Thyroid gland (tissue), 4 donors: ENCODE data around the gene CELF4. TPM values are rescaled to one million over a fixed set of nuclear protein-coding genes. Genes with fewer than 3 reads are reported as not detected.
A peak's percentile ranks its signal among the peaks of the same experiment; 100 is the strongest.

Experiments
- DNase-seq, 2 donors: peaks; one replicate each; pipeline ENCODE4 v3.0.0-alpha.2; 2019
- H3K27ac ChIP-seq, 3 donors: fragments of 200-600 bp; sonication (generic); 1 replicate in 2 of 3; 2 replicates in 1 of 3; pipeline ENCODE4 v1.5.1; 2016 to 2019; ENCODE audit warnings: mild to moderate bottlenecking in 1 of 3, moderate library complexity in 1 of 3
- H3K27me3 ChIP-seq: fragments of 200-600 bp; sonication (generic); one replicate; pipeline ENCODE4 v1.5.1; 2019
- H3K36me3 ChIP-seq, 2 donors: fragments of 200-600 bp; sonication (generic); one replicate each; pipeline ENCODE4 v1.5.1; 2016 to 2019
- H3K4me1 ChIP-seq, 2 donors: fragments of 200-600 bp; sonication (generic); one replicate each; pipeline ENCODE4 v1.5.1; 2017 to 2019
- H3K4me3 ChIP-seq, 3 donors: fragments of 200-600 bp; sonication (generic); replicated peaks in 1 of 3; 1 replicate in 2 of 3; 2 replicates in 1 of 3; pipeline ENCODE4 v1.5.1; 2016; ENCODE audit warnings: mild to moderate bottlenecking in 1 of 3
- H3K9me3 ChIP-seq: fragments of 200-600 bp; sonication (generic); one replicate; pipeline ENCODE4 v1.5.1; 2017
- CTCF ChIP-seq, 6 experiments: fragments of 200-600 bp in 3 of 6; fragments of 450-650 bp in 3 of 6; sonication (generic) in 3 of 6; IDR thresholded peaks; one replicate each; pipeline ENCODE4 v1.5.1; 2016 to 2019; ENCODE audit warnings: antibody characterized with exemption in 6 of 6, mild to moderate bottlenecking in 2 of 6, inconsistent platforms in 1 of 6, moderate library complexity in 1 of 6
- POLR2A ChIP-seq, 2 donors: fragments of 450-650 bp; IDR thresholded peaks; one replicate each; pipeline ENCODE4 v1.6.1; 2017; ENCODE audit warnings: antibody characterized with exemption in 2 of 2, mild to moderate bottlenecking in 2 of 2, moderate library complexity in 1 of 2
- WGBS, 2 donors: methylation state at CpG; one replicate each; pipeline ENCODE4 v1.1.5; 2017; 5-methylcytosine and 5-hydroxymethylcytosine counted together
- intact Hi-C: fragments of 100-400 bp; cut with DNase I; formaldehyde crosslinking; loops from one replicate; pipeline ENCODE4 v1.15.1; 2023
- total RNA-seq, 4 donors: library from RNA; depleted of rRNA; stranded (reverse); fragments of >200 nt; gene quantifications; one replicate each; pipeline ENCODE4 v1.2.3, GENCODE V29; 2016

CELF4 gene
- total RNA-seq, 4 donors from 2014 or later, result 4.3 TPM; not detected in 3

DNA sequence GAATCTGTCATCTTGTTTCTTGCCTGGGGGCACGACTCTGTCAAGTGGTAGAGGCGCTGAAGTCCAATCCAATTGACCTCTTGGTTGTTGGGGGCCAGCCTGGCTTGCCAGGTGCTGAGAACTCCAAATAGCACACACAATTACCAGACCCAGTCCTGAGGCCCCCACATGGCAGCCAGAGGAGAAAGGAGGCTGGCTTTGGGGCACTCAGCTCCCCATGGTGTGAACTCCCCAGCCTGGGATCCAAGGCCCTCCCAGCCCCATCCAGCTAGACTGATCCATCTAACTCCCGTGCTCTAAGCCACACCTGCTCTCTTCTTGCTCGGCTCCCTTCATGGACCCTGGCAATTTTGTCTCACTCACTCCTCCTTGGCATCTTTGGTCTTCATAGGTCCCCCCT, 170.0 kb downstream of the CELF4 start:
- no peak overlapping the region for H3K27ac ChIP-seq
- no peak for TF ChIP-seq CTCF (IDR thresholded peaks at IDR 0.05)
- no peak for TF ChIP-seq POLR2A (IDR thresholded peaks at IDR 0.05)
- no peak for DNase-seq
- H3K4me3 ChIP-seq, result no peak overlapping the region
- intact Hi-C loops, result no loop called here
- peaks cover 3 to 9% of the 10 kb centered on the region in 2 donors for H3K4me1 ChIP-seq
- H3K27me3 ChIP-seq, result no peaks in the 10 kb centered on the region
- H3K9me3 ChIP-seq, result no peaks in the 10 kb centered on the region
- WGBS, 2 donors, result 94 to 97% methylated on average over 4 of the region's 4 CpGs
- H3K36me3 ChIP-seq, result no peaks in the 10 kb centered on the region

GRCh38 chr18:37395138-37395537, 170.5 kb downstream of the CELF4 start:
- H3K36me3 ChIP-seq, result no peaks in the 10 kb centered on the region
- no peak for DNase-seq
- TF ChIP-seq POLR2A (IDR thresholded peaks at IDR 0.05), result no peak
- no peak for TF ChIP-seq CTCF (IDR thresholded peaks at IDR 0.05)
- no peak overlapping the region for H3K4me3 ChIP-seq
- no peak overlapping the region for H3K27ac ChIP-seq
- H3K27me3 ChIP-seq, result no peaks in the 10 kb centered on the region
- 91 to 93% methylated on average over 7 of the region's 7 CpGs for WGBS, 2 donors
- no peaks in the 10 kb centered on the region for H3K9me3 ChIP-seq
- peaks cover 3 to 9% of the 10 kb centered on the region in 2 donors for H3K4me1 ChIP-seq
- intact Hi-C loops, result no loop called here

- no peak overlapping the region for H3K27ac ChIP-seq
- peaks cover 3 to 9% of the 10 kb centered on the region in 2 donors for H3K4me1 ChIP-seq
- no peak for DNase-seq
- H3K36me3 ChIP-seq, result no peaks in the 10 kb centered on the region
- intact Hi-C loops, result no loop called here
- 76 to 83% methylated on average over 3 to 4 of the region's 5 CpGs for WGBS, 2 donors
- H3K27me3 ChIP-seq, result no peaks in the 10 kb centered on the region
- H3K9me3 ChIP-seq, result no peaks in the 10 kb centered on the region
- TF ChIP-seq CTCF (IDR thresholded peaks at IDR 0.05), result no peak
- TF ChIP-seq POLR2A (IDR thresholded peaks at IDR 0.05), result no peak
- H3K4me3 ChIP-seq, result peak overlapping the region in 1 of 3 donors; percentile 22
These were observed 171.0 kb downstream of the CELF4 start for GRCh38 chr18:37394610-37394965.

- Histone ChIP-seq H3K27ac (no peak overlapping the region), H3K4me1 (peaks cover 3 to 9% of the 10 kb centered on the region in 2 donors), H3K4me3 (peak overlapping the region in 1 of 3 donors; percentile 22), H3K36me3 (no peaks in the 10 kb centered on the region), H3K9me3 (no peaks in the 10 kb centered on the region), H3K27me3 (no peaks in the 10 kb centered on the region)
- peak; percentile 91 to 93 for DNase-seq
- WGBS, 2 donors, result 1 to 3% methylated on average over 33 to 36 of the region's 59 CpGs
- intact Hi-C loops, result no loop called here
- TF ChIP-seq POLR2A (IDR thresholded peaks at IDR 0.05), result no peak
- TF ChIP-seq CTCF (IDR thresholded peaks at IDR 0.05), result peak in 1 of 6 experiments; percentile 6
These were observed 171.5 kb downstream of the CELF4 start for GRCh38 chr18:37393945-37394609.

- Histone ChIP-seq H3K27me3 (no peaks in the 10 kb centered on the region), H3K4me1 (peaks cover 3 to 9% of the 10 kb centered on the region in 2 donors), H3K27ac (no peak overlapping the region), H3K9me3 (no peaks in the 10 kb centered on the region), H3K36me3 (no peaks in the 10 kb centered on the region), H3K4me3 (no peak overlapping the region)
- 26 to 50% methylated on average over 4 to 6 of the region's 6 CpGs for WGBS, 2 donors
- no peak for TF ChIP-seq POLR2A (IDR thresholded peaks at IDR 0.05)
- no peak for DNase-seq
- intact Hi-C loops, result no loop called here
These were observed 172.3 kb downstream of the CELF4 start for GRCh38 chr18:37393221-37393827.
